Thoracic aorta (tissue), 2 donors: Measurements from ENCODE around the gene DKKL1. TPM values are rescaled to one million over a fixed set of nuclear protein-coding genes. Genes with fewer than 3 reads are reported as not detected.

Experiments used
- ATAC-seq: fragments of 150-250 bp; one replicate; pipeline ENCODE4 v1.8.0; 2017; ENCODE audit warnings: low read depth; ENCODE audit not compliant: insufficient number of reproducible peaks, low FRiP score
- DNase-seq: peaks from one replicate; pipeline ENCODE4 v3.0.0-alpha.2; 2020; ENCODE audit warnings: low spot score
- H3K27ac ChIP-seq, 2 donors: fragments of 200-600 bp; sonication (generic); 1 replicate in 1 of 2; 2 replicates in 1 of 2; pipeline ENCODE4 v1.5.1; 2016; ENCODE audit warnings: mild to moderate bottlenecking in 2 of 2, moderate library complexity in 2 of 2
- H3K27me3 ChIP-seq: fragments of 200-600 bp; sonication (generic); replicated peaks from 2 replicates; pipeline ENCODE4 v1.6.0; 2016; ENCODE audit warnings: mild to moderate bottlenecking; ENCODE audit not compliant: insufficient read depth
- H3K36me3 ChIP-seq: fragments of 200-600 bp; sonication (generic); one replicate; pipeline ENCODE4 v1.5.1; 2016
- H3K4me1 ChIP-seq, 2 donors: fragments of 200-600 bp; sonication (generic); 1 replicate in 1 of 2; 2 replicates in 1 of 2; pipeline versions ENCODE4 v1.5.1 to v1.6.0; 2016; ENCODE audit warnings: low read depth in 2 of 2, mild to moderate bottlenecking in 1 of 2; ENCODE audit not compliant: control insufficient read depth in 1 of 2
- H3K4me3 ChIP-seq: fragments of 200-600 bp; sonication (generic); 2 replicates; pipeline ENCODE4 v1.5.1; 2016; ENCODE audit warnings: mild to moderate bottlenecking
- H3K9me3 ChIP-seq: fragments of 200-600 bp; sonication (generic); 2 replicates; pipeline ENCODE4 v1.5.1; 2016
- total RNA-seq, 2 donors: library from RNA; depleted of rRNA; stranded (reverse); fragments of >200 nt; gene quantifications; one replicate each; pipeline versions ENCODE4 v1.1.0 to v1.2.3, GENCODE V29; 2016
- TF ChIP-seq, protein P1 (sequence below): fragments of 200-600 bp; sonication (generic); IDR thresholded peaks from one replicate; pipeline ENCODE4 v1.5.1; 2019; ENCODE audit warnings: antibody characterized with exemption

Gene DKKL1
- total RNA-seq, 2 donors from 2014 or later, result 0.95 TPM; not detected in 1

DNA sequence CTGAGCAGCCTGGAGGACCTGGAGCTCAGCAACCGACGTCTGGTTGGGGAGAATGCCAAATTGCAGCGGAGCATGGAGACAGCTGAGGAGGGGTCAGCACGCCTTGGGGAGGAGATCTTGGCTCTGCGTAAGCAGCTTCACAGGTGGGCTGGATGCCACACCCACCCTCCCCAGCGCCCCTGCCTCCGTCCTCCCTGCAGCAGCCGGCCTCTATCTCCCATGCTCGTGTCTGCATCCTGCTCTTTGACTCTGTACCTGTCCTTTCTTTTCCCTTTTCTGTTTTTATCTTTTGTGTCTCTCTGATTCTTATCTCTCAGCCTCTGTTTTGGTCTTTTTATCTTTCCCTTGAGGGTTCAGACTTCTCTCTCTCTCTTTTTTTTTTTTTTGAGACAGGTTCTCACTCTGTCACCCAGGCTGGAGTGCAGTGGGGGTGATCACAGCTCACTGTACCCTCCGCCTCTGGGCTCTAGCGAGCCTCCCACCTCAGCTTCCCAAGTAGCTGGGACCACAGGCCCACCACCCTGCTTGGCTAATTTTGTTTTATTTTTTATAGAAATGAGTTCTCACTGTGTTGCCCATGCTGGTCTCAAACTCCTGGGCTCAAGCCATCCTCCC, 34.4 kb downstream of the DKKL1 start:
- Histone ChIP-seq H3K27me3 (no peaks in the 10 kb centered on the region), H3K4me1 (no peaks in the 10 kb centered on the region), H3K4me3 (no peak overlapping the region), H3K36me3 (no peaks in the 10 kb centered on the region), H3K27ac (no peak overlapping the region), H3K9me3 (no peaks in the 10 kb centered on the region)
- no peak for DNase-seq
- TF ChIP-seq, protein P1, sequence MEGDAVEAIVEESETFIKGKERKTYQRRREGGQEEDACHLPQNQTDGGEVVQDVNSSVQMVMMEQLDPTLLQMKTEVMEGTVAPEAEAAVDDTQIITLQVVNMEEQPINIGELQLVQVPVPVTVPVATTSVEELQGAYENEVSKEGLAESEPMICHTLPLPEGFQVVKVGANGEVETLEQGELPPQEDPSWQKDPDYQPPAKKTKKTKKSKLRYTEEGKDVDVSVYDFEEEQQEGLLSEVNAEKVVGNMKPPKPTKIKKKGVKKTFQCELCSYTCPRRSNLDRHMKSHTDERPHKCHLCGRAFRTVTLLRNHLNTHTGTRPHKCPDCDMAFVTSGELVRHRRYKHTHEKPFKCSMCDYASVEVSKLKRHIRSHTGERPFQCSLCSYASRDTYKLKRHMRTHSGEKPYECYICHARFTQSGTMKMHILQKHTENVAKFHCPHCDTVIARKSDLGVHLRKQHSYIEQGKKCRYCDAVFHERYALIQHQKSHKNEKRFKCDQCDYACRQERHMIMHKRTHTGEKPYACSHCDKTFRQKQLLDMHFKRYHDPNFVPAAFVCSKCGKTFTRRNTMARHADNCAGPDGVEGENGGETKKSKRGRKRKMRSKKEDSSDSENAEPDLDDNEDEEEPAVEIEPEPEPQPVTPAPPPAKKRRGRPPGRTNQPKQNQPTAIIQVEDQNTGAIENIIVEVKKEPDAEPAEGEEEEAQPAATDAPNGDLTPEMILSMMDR, result no peak
- no peak for ATAC-seq

DNA sequence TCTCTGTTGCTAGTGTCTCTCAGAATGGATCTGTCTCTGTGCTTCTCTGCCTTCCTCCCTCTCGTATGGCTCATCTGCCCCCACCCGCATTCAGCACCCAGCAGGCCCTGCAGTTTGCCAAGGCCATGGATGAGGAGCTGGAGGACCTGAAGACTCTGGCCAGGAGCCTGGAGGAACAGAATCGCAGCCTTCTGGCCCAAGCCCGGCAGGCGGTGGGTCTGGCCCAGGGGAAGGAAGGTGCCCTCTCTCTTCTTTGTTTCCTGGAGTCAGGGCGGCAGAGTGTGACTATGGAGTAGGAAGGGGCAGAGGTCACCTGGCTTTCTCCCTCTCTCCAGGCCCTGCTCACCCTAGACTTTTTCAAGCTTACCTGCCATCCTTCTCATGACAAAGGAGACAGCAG, 35.3 kb downstream of the DKKL1 start:
- Histone ChIP-seq H3K9me3 (no peaks in the 10 kb centered on the region), H3K27ac (no peak overlapping the region), H3K4me1 (no peaks in the 10 kb centered on the region), H3K36me3 (no peaks in the 10 kb centered on the region), H3K4me3 (no peak overlapping the region), H3K27me3 (no peaks in the 10 kb centered on the region)
- TF ChIP-seq, protein P1, result no peak
- ATAC-seq, result no peak
- no peak for DNase-seq

DNA sequence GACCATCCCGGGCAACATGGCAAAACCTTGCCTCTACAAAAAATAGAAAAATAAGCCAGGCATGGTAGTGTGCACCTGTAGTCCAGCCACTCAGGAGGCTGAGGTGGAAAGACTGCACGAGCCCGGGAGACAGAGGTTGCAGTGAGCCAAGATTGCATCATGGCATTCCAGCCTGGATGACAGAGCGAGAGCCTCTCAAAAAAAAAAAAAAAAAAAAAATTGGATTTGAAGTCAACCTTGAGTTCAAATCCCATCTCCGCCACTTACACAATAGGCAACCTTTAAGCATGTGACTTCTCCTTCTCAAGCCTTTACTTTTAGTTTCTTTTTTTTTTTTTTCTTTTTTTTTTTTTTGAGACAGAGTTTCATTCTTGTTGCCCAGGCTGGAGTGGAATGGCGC, 36.4 kb downstream of the DKKL1 start:
- DNase-seq (no peak), ATAC-seq (no peak)
- H3K36me3 ChIP-seq, result no peaks in the 10 kb centered on the region
- no peak overlapping the region for H3K27ac ChIP-seq
- H3K4me1 ChIP-seq, result no peaks in the 10 kb centered on the region
- no peaks in the 10 kb centered on the region for H3K27me3 ChIP-seq
- TF ChIP-seq, protein P1, result no peak
- no peaks in the 10 kb centered on the region for H3K9me3 ChIP-seq
- H3K4me3 ChIP-seq, result no peak overlapping the region

- TF ChIP-seq, protein P1, result no peak
- Histone ChIP-seq H3K36me3 (no peaks in the 10 kb centered on the region), H3K27ac (no peak overlapping the region), H3K9me3 (no peaks in the 10 kb centered on the region), H3K27me3 (no peaks in the 10 kb centered on the region), H3K4me3 (no peak overlapping the region), H3K4me1 (no peaks in the 10 kb centered on the region)
- no peak for ATAC-seq
- DNase-seq, result no peak
Observed at GRCh38 chr19:49403404-49404187, 39.9 kb downstream of the DKKL1 start.

DNA sequence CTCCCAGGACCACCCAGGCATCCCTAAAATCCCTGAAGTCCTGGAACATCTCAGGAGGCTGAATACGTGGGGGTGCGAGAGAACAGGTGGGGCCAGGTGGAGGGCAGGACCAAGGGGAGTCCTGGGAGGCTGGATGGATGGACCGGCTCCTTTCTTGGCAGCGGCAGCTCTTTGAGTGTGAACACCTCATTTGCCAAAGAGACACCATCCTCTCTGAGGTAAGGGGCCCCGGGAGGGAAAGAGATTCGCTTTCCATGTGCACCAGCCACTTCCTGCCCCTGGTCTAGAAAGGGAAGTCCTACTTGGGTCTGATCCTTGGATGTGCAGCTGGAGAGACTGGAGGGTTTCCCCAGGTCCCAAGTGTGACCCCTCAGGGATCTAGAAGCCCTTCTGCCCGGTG, 43.4 kb downstream of the DKKL1 start:
- DNase-seq (no peak), ATAC-seq (no peak)
- TF ChIP-seq, protein P1, result no peak

More for the DNA sequence above, 43.4 kb downstream of the DKKL1 start:
- Histone ChIP-seq H3K4me1 (no peaks in the 10 kb centered on the region), H3K27me3 (no peaks in the 10 kb centered on the region), H3K9me3 (no peaks in the 10 kb centered on the region), H3K27ac (no peak overlapping the region), H3K36me3 (no peaks in the 10 kb centered on the region), H3K4me3 (no peak overlapping the region)
